SK-N-SH treated with all-trans-retinoic acid at 6 μM for 48 hours (cell line): ENCODE measurements around the gene ABCD1.

ENCODE experiments used
- ATAC-seq: fragments of 200-7000 bp; cut with Tn5 transposase; 3 replicates; pipeline ENCODE4 v1.9.1; 2020; ENCODE audit warnings: mild to moderate bottlenecking, moderate library complexity
- ARNTL ChIP-seq: fragments of 450-650 bp; formaldehyde crosslinking; IDR thresholded peaks from 2 replicates; pipeline ENCODE4 v1.5.0; 2020; ENCODE audit warnings: low read depth, mild to moderate bottlenecking, moderate library complexity, borderline replicate concordance
- BACH2 ChIP-seq: fragments of 250-450 bp; sonication (Bioruptor Pico); IDR thresholded peaks from 2 replicates; pipeline ENCODE4 v1.9.0; 2021; ENCODE audit warnings: mild to moderate bottlenecking, borderline replicate concordance
- CSDC2 ChIP-seq: fragments of 250-450 bp; sonication (Bioruptor Pico); IDR thresholded peaks from 2 replicates; pipeline ENCODE4 v1.5.0; 2020; ENCODE audit warnings: mild to moderate bottlenecking, moderate library complexity
- ESRRG ChIP-seq: fragments of 250-450 bp; sonication (Bioruptor Pico); IDR thresholded peaks from 2 replicates; pipeline ENCODE4 v1.6.1; 2021; ENCODE audit warnings: mild to moderate bottlenecking
- GLIS3 ChIP-seq: fragments of 250-450 bp; sonication (Bioruptor Pico); IDR thresholded peaks from 2 replicates; pipeline ENCODE4 v1.5.0; 2020; ENCODE audit warnings: mild to moderate bottlenecking, moderate library complexity
- ISL1 ChIP-seq: fragments of 250-450 bp; sonication (Bioruptor Pico); IDR thresholded peaks from 2 replicates; pipeline ENCODE4 v2.1.2; 2022; ENCODE audit warnings: mild to moderate bottlenecking, moderate library complexity
- OSR1 ChIP-seq: fragments of 250-450 bp; sonication (Bioruptor Pico); IDR thresholded peaks from 2 replicates; pipeline ENCODE4 v1.8.0; 2022; ENCODE audit warnings: moderate library complexity, mild to moderate bottlenecking, inconsistent platforms
- PPARA ChIP-seq: fragments of 250-450 bp; sonication (Bioruptor Pico); IDR thresholded peaks from 2 replicates; pipeline ENCODE4 v1.5.0; 2020; ENCODE audit warnings: mild to moderate bottlenecking, borderline replicate concordance
- RARB ChIP-seq: fragments of 250-450 bp; sonication (Bioruptor Pico); IDR thresholded peaks from 2 replicates; pipeline ENCODE4 v1.8.0; 2021; ENCODE audit warnings: mild to moderate bottlenecking, moderate library complexity
- SNAI2 ChIP-seq: fragments of 250-450 bp; sonication (Bioruptor Pico); IDR thresholded peaks from 2 replicates; pipeline ENCODE4 v1.5.0; 2020; ENCODE audit warnings: mild to moderate bottlenecking, moderate library complexity
- TCF4 ChIP-seq: fragments of 250-450 bp; sonication (Bioruptor Pico); IDR thresholded peaks from 2 replicates; pipeline ENCODE4 v1.8.0; 2021; ENCODE audit warnings: mild to moderate bottlenecking, moderate library complexity, borderline replicate concordance
- TOX ChIP-seq: fragments of 250-450 bp; sonication (Bioruptor Pico); IDR thresholded peaks from 2 replicates; pipeline ENCODE4 v1.8.0; 2021; ENCODE audit warnings: mild to moderate bottlenecking, moderate library complexity, borderline replicate concordance
- ZC3H10 ChIP-seq: fragments of 250-450 bp; sonication (Bioruptor Pico); IDR thresholded peaks from 2 replicates; pipeline ENCODE4 v1.5.1; 2021; ENCODE audit warnings: mild to moderate bottlenecking, moderate library complexity
- ZFP3 ChIP-seq: fragments of 250-450 bp; sonication (Bioruptor Pico); IDR thresholded peaks from 2 replicates; pipeline ENCODE4 v1.5.0; 2020; ENCODE audit warnings: mild to moderate bottlenecking, moderate library complexity
- ZFP30 ChIP-seq: fragments of 450-650 bp; formaldehyde crosslinking; IDR thresholded peaks from 2 replicates; pipeline ENCODE4 v1.5.0; 2022; ENCODE audit warnings: mild to moderate bottlenecking, moderate library complexity
- ZNF565 ChIP-seq: fragments of 450-650 bp; formaldehyde crosslinking; conservative IDR thresholded peaks from 2 replicates; pipeline ENCODE4 v1.5.0; 2020; ENCODE audit warnings: low read depth, mild to moderate bottlenecking, moderate library complexity
- ZNF70 ChIP-seq: fragments of 450-650 bp; formaldehyde crosslinking; IDR thresholded peaks from 2 replicates; pipeline ENCODE4 v1.5.0; 2020; ENCODE audit warnings: mild to moderate bottlenecking, moderate library complexity
- ZNF8 ChIP-seq: fragments of 450-650 bp; formaldehyde crosslinking; IDR thresholded peaks from 2 replicates; pipeline ENCODE4 v1.5.0; 2020; ENCODE audit warnings: mild to moderate bottlenecking, moderate library complexity
- TF ChIP-seq, protein P1 (sequence below): fragments of 250-450 bp; sonication (Bioruptor Pico); IDR thresholded peaks from 2 replicates; pipeline ENCODE4 v1.5.1; 2020; ENCODE audit warnings: low read depth, mild to moderate bottlenecking, moderate library complexity
- TF ChIP-seq, protein P2 (sequence below): fragments of 250-450 bp; sonication (Bioruptor Pico); IDR thresholded peaks from 2 replicates; pipeline ENCODE4 v1.5.1; 2021; ENCODE audit warnings: mild to moderate bottlenecking, moderate library complexity
- TF ChIP-seq, protein P3 (sequence below): fragments of 250-450 bp; sonication (Bioruptor Pico); IDR thresholded peaks from 2 replicates; pipeline ENCODE4 v1.8.0; 2021; ENCODE audit warnings: low read depth, mild to moderate bottlenecking, moderate library complexity, borderline replicate concordance
- TF ChIP-seq, protein P4 (sequence below): fragments of 250-450 bp; sonication (Bioruptor Pico); IDR thresholded peaks from 2 replicates; pipeline ENCODE4 v1.8.0; 2020; ENCODE audit warnings: mild to moderate bottlenecking, moderate library complexity, borderline replicate concordance
- TF ChIP-seq, protein P5 (sequence below): fragments of 250-450 bp; sonication (Bioruptor Pico); IDR thresholded peaks from 2 replicates; pipeline ENCODE4 v1.5.0; 2020; ENCODE audit warnings: mild to moderate bottlenecking, moderate library complexity

The ABCD1 gene

DNA sequence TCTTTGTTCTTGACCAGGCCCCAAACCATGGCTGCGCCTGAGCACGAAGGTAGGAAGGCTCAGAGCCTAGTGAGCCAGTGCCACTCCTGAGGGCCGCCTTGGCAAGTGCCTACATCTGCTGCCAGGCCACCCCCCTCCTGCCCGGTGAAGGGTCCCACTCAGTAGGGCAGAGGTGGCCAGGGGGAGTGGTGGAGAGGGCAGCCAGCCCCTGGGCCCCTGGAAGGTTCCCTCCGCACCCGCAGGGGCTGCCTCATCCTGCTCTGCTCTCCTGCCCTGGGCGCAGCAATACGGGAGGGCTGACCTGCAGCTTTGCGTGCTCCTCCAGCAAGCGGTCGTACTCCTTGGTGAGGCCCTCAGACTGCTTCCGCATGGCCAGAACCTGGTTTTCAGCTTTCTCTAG lies 22.9 kb upstream of the ABCD1 start:
- no peak for TF ChIP-seq ZNF8 (CRISPR knock-in tag)
- no peak for TF ChIP-seq GLIS3 (CRISPR knock-in tag)
- TF ChIP-seq, protein P1, sequence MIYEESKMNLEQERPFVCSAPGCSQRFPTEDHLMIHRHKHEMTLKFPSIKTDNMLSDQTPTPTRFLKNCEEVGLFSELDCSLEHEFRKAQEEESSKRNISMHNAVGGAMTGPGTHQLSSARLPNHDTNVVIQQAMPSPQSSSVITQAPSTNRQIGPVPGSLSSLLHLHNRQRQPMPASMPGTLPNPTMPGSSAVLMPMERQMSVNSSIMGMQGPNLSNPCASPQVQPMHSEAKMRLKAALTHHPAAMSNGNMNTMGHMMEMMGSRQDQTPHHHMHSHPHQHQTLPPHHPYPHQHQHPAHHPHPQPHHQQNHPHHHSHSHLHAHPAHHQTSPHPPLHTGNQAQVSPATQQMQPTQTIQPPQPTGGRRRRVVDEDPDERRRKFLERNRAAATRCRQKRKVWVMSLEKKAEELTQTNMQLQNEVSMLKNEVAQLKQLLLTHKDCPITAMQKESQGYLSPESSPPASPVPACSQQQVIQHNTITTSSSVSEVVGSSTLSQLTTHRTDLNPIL (CRISPR knock-in tag), result no peak
- TF ChIP-seq ZFP3, result no peak
- no peak for TF ChIP-seq ISL1 (CRISPR knock-in tag)
- TF ChIP-seq, all 23 proteins: peak for 0
- no peak for ATAC-seq

DNA sequence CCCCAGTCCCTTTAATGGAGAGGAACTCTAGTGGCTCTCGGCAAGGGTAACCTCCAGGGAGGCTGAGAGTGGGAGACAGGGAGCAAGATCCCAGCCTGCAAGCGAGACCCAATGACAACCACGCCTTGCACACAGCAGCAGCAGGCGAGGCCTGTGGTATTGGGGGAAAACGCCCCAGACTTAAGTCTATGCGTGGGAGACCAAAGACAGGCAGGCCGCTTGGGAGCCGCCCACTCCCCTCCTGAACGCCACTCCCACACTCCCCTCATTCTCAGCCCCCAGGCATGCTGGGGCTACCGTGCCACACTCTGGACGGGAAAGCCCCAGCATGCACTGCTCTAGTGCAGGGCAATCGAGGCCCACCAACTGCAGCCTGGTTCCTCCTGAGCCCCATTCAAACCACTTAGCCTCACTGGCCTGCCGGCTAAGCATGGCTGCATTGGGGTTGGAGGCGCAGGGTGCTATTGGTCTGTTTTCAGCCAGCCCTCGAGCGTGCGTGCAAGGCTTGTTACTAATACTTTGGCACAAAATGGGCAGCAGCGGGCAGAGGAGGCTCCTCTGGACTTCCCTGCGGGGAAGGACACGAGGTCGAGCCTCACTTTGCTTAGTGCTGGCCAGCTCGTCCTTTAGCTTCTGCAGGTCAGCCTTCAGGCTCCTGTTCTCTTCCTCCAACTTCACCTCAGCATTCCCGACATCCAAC lies 22.2 kb upstream of the ABCD1 start:
- no peak for ATAC-seq
- no peak for TF ChIP-seq ZFP3
- TF ChIP-seq ARNTL (CRISPR knock-in tag), result no peak
- TF ChIP-seq, protein P2, sequence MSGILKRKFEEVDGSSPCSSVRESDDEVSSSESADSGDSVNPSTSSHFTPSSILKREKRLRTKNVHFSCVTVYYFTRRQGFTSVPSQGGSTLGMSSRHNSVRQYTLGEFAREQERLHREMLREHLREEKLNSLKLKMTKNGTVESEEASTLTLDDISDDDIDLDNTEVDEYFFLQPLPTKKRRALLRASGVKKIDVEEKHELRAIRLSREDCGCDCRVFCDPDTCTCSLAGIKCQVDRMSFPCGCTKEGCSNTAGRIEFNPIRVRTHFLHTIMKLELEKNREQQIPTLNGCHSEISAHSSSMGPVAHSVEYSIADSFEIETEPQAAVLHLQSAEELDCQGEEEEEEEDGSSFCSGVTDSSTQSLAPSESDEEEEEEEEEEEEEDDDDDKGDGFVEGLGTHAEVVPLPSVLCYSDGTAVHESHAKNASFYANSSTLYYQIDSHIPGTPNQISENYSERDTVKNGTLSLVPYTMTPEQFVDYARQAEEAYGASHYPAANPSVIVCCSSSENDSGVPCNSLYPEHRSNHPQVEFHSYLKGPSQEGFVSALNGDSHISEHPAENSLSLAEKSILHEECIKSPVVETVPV (CRISPR knock-in tag), result no peak
- TF ChIP-seq SNAI2 (CRISPR knock-in tag), result no peak
- TF ChIP-seq RARB (CRISPR knock-in tag), result no peak
- no peak for TF ChIP-seq ZFP30 (CRISPR knock-in tag)
- no peak for TF ChIP-seq GLIS3 (CRISPR knock-in tag)
- no peak for TF ChIP-seq ZNF8 (CRISPR knock-in tag)
- TF ChIP-seq, protein P3, sequence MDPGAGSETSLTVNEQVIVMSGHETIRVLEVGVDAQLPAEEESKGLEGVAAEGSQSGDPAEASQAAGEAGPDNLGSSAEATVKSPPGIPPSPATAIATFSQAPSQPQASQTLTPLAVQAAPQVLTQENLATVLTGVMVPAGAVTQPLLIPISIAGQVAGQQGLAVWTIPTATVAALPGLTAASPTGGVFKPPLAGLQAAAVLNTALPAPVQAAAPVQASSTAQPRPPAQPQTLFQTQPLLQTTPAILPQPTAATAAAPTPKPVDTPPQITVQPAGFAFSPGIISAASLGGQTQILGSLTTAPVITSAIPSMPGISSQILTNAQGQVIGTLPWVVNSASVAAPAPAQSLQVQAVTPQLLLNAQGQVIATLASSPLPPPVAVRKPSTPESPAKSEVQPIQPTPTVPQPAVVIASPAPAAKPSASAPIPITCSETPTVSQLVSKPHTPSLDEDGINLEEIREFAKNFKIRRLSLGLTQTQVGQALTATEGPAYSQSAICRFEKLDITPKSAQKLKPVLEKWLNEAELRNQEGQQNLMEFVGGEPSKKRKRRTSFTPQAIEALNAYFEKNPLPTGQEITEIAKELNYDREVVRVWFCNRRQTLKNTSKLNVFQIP (CRISPR knock-in tag), result no peak
- TF ChIP-seq, protein P4, sequence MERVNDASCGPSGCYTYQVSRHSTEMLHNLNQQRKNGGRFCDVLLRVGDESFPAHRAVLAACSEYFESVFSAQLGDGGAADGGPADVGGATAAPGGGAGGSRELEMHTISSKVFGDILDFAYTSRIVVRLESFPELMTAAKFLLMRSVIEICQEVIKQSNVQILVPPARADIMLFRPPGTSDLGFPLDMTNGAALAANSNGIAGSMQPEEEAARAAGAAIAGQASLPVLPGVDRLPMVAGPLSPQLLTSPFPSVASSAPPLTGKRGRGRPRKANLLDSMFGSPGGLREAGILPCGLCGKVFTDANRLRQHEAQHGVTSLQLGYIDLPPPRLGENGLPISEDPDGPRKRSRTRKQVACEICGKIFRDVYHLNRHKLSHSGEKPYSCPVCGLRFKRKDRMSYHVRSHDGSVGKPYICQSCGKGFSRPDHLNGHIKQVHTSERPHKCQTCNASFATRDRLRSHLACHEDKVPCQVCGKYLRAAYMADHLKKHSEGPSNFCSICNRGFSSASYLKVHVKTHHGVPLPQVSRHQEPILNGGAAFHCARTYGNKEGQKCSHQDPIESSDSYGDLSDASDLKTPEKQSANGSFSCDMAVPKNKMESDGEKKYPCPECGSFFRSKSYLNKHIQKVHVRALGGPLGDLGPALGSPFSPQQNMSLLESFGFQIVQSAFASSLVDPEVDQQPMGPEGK, result no peak
- TF ChIP-seq CSDC2 (CRISPR knock-in tag), result no peak
- no peak for TF ChIP-seq ESRRG (CRISPR knock-in tag)
- no peak for TF ChIP-seq ZNF565 (CRISPR knock-in tag)
- no peak for TF ChIP-seq TCF4 (CRISPR knock-in tag)
- no peak for TF ChIP-seq TOX (CRISPR knock-in tag)
- no peak for TF ChIP-seq ZC3H10 (CRISPR knock-in tag)
- TF ChIP-seq PPARA, result no peak
- no peak for TF ChIP-seq ZNF70 (CRISPR knock-in tag)
- TF ChIP-seq OSR1 (CRISPR knock-in tag), result no peak
- TF ChIP-seq, protein P1 (CRISPR knock-in tag), result no peak

DNA sequence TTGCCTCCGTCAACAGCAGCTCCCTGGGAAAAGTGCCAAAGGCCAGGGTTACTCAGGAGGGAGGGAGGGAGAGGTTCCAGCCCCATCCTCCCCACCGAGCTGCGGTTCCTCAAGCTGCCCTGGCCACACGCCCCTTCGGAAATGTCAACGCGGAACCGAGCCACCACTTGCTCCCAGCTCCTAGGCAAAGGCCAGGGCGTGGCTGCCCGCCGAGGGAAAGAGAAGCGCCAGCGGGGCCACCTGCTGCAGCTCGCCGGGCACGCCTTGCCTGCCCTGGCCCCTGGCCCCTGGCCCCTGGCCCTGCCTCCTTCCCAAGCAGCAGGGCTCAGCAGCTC lies 21.7 kb upstream of the ABCD1 start:
- TF ChIP-seq ZFP3 (no peak), TCF4 (CRISPR knock-in tag) (no peak), RARB (CRISPR knock-in tag) (no peak), BACH2 (CRISPR knock-in tag) (no peak), ZFP30 (CRISPR knock-in tag) (no peak), ZNF565 (CRISPR knock-in tag) (no peak), TOX (CRISPR knock-in tag) (no peak), SNAI2 (CRISPR knock-in tag) (no peak), CSDC2 (CRISPR knock-in tag) (no peak), ESRRG (CRISPR knock-in tag) (no peak), ZNF8 (CRISPR knock-in tag) (no peak), GLIS3 (CRISPR knock-in tag) (no peak), ISL1 (CRISPR knock-in tag) (no peak), PPARA (no peak)
- TF ChIP-seq, protein P3 (CRISPR knock-in tag), result no peak
- TF ChIP-seq, protein P2 (CRISPR knock-in tag), result no peak
- TF ChIP-seq, protein P5, sequence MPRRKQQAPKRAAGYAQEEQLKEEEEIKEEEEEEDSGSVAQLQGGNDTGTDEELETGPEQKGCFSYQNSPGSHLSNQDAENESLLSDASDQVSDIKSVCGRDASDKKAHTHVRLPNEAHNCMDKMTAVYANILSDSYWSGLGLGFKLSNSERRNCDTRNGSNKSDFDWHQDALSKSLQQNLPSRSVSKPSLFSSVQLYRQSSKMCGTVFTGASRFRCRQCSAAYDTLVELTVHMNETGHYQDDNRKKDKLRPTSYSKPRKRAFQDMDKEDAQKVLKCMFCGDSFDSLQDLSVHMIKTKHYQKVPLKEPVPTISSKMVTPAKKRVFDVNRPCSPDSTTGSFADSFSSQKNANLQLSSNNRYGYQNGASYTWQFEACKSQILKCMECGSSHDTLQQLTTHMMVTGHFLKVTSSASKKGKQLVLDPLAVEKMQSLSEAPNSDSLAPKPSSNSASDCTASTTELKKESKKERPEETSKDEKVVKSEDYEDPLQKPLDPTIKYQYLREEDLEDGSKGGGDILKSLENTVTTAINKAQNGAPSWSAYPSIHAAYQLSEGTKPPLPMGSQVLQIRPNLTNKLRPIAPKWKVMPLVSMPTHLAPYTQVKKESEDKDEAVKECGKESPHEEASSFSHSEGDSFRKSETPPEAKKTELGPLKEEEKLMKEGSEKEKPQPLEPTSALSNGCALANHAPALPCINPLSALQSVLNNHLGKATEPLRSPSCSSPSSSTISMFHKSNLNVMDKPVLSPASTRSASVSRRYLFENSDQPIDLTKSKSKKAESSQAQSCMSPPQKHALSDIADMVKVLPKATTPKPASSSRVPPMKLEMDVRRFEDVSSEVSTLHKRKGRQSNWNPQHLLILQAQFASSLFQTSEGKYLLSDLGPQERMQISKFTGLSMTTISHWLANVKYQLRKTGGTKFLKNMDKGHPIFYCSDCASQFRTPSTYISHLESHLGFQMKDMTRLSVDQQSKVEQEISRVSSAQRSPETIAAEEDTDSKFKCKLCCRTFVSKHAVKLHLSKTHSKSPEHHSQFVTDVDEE (CRISPR knock-in tag), result no peak
- ATAC-seq, result no peak
